Cerebellar nuclear complex (tissue), 1 donor: ENCODE results near the gene SEC16A.

Source experiments
- DNase-seq, 2 experiments: peaks; one replicate each; lab custom pipeline; 2025; lab: John Stamatoyannopoulos, UW

Gene SEC16A

DNA sequence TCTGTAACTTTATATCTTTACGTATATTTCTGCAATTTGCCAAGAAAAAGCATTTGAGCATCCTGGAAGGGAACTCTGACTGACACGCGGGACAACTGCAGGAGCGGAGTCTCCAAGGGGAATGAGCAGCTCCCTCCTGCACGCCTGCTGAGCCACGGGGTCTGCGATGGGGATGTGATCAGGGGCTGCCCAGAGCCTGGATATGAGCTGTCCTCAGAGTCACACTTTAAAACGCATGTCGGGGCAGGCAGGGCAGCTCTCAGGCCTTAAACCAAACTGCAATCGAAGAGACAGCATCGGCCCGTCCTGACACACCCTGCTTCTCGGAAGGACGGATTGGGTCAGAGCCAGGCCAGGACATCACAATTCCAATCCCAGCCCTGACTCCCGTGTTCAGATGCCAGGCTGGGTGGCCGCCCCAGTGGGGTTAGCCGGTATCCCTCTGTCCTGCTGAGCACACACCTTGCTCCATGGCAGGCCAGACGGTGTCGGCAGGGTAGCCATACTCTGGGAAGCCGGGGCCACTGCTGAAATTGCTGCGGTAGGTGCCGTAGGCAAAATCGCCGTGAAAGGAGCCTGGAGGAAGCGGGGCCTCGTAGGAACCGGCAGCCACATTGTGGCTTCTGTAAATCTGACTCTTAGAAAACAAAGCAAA, 17.2 kb downstream of the SEC16A start:
- DNase-seq, result no peak

DNA sequence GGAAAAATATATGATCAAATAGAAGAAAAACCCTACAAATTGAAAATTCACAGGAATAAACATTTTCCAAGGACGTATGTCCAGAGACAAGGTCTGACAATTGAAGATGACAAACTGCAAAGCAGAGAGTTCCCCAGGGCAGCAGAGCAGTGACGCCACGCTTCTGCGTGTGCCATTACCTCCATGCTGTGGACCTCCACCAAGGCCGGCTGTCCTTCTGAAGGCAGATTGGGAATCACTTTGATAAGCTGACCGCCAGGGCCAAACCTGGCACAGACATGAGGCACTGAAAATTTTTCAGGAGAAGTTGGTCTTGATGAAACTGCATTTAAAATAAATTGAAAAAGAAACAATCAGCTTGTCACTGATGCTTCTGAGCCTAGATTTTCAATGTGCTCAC, 18.6 kb downstream of the SEC16A start:
- no peak for DNase-seq

DNA sequence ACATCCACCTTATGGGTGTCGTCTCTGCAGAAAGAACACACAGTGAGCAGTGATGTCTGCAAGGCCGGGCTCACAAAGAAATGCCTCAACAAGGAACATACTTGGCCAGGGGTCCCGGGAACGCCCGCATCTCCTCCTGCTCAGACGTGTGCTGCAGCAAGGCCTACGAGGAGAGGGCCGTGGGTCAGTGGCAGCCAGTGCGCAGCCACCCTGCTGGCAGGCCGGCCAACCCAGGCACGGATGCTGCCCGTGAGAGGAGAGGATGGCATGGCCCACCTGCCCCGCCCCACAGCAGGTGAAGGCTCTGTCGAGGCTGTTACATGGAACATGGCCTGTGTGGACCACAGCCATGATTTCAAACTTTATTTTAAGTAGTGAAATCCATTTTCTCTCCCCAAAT, 19.3 kb downstream of the SEC16A start:
- no peak for DNase-seq

DNA sequence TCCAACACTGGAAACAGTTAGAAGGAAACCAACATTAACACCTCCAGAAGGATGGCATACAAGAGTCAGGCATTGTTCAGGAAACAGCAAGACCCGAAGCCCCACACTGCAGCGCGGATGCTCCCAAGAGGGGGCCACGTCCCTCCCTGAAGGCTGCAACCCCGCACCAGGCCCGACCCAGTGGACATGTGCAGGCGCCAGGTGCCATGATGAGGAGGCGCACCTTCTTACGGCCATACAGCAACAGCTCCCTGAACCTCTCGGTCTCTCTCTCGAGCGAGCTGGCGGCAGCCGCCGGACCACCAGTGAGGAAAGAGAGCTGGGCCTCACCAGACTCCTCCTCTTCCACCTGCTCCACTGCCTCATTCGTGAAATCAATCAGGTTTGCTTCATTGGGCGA, 20.2 kb downstream of the SEC16A start:
- DNase-seq, result no peak

DNA sequence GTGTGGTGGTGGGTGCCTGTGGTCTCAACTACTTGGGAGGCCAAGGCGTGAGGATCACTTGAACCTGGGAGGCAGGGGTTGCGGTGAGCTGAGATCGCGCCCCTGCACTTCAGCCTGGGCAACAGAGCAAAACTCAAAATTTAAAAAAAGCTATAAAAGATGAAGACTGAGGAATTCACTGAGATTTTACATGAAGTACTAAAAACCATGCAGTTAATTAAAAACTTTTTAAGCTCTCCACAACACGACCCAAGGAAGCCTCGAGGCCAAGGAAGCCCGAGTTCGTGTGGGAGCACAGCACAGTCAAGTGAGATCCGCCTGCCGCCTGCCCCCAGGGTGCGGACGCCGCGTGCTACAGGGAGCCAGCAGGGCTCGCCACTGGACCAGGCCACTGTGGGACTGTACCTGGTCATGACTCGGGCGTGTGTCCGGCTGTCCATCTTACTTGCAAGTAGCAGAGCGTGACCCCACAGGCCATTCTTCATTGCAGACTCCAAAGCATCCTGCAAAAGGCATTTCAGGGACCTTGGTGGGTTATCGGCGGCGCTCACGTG, 22.0 kb downstream of the SEC16A start:
- no peak for DNase-seq

DNA sequence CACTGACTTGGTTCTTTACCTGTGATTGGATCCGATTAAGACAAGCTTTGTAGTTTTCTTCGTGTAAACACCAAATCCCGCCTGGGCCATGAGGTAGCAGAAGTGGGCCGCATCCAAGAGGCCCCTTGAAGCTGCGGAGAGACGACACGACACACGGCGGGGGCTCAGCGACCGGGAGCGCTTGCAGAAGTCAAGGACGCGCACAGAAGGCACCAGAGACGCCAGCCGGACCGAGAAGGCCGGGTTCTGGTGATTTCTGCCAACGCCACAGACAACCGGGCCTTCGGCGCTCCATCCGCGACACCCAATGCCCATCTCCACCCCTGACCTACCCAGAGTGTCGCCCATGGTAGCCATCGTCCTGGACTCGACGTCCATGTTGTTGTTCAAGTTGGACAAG, 23.4 kb downstream of the SEC16A start:
- DNase-seq, result no peak

DNA sequence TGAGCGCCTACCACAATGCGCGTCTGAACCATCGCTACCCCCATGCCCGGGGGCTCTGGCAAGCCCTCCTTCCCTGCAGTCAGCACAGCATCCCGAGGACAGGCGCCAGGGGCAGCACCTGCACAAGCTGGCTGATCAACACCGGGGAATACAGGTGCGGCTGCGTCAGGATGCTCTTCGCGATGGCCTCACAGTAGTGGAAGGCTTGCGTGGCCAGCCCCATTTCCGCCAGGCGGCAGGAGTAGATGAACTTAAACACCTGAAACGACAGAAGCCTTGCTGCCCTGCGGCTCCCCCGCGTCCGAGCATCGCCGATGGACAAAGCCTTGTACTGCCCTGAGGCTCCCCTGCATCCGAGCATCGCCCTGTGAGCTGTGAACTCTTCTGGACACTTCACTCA, 25.5 kb downstream of the SEC16A start:
- no peak for DNase-seq

DNA sequence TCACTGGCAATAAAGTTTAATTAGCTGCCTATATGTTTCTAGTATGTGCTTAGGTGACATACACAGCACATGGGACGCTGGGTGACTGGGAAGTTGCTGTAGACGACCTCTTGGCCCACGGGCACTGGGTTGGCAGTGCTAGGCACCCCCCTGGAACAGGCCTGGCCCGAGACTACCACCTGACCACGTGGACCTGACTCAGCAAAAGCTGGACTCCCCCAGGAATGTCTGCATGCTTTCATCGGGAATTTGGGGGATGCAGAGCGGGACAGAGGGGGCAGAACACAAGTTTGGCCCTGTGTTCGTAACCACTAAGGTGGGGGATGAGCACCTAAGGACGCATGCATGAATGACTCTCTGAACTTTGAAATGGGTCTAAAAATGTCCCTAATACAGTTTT, 26.6 kb downstream of the SEC16A start:
- no peak for DNase-seq

DNA sequence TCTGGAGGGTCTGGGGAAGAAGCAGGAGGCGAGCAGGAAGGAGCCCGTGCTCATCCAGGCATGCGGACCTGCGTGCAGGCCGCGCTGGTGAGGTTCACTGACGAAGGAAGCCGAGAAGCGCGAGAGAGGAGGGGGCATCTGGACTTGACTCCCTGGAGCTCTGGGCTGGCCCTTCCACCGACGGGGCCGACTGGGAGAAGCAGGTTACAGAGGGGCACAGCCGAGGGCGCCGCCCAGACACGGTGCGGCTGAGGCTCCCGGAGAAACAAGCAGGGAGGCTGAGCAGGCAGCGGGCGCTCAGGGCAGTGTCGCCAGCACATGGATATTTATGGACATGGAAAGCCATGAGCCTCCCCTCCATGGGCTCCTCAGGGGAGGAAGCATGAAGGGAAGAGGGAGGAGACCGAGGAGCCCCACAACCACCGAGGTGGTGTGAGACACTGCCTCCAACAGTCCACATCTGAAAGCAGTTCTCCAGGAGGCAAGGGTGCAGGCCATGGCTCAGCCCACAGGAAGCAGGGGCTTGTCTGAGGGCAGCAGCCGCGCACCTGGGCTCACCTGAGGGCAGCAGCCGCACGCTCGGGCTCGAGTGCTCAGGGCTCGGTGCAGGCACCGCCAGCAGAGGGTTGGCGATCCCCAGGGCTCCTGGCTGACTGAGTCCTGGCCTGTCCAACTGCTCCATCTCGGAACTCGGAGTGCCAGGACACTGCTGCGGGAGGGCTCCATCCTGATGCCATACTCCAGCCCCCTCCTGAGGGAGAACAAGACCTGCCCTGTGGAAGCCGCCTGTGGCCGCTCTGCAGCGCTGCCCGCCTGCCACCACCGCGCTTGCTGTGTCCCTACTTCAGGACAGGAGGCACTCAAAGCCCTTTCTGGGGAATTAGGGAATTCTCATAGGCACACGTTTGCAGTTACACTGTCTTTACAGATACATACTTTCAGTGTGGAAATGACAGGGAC, 27.5 kb downstream of the SEC16A start:
- DNase-seq, result no peak

DNA sequence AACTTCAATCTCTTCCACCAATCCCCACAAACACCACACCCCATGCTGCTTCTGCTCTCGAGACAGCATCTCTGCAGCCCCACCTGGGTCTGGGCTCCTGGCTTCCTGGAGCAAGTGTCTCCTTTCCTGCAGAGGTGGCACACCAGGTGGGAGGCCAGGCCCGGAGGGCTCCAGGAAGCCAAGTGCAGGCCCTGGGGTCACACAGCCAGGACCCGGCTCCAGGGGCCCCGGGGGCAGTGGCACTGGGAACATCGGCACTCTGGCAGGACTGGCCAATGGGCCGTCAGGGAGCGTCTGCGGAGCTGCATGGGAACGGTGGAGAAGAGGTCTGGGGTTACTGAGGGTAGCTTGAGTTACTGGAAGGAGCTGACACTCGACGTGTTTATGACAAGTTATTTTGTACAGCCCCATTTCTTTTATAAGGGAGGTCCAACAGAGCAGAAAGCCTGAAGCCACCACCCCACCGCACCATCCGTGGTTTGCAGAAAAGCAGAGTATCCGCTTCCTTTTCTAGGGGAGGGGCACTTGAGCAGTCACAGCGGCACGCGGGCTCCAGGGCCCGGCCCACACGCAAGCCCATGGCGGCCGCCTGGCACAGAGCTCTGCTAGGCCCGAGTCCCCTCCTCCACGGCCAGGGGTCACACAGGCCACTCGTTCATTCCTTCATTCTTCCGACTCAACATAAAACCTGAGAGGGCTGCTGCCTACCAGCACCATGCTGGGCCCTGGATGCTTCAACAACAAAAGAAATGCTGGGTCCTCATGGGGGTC, 28.6 kb downstream of the SEC16A start:
- no peak for DNase-seq

DNA sequence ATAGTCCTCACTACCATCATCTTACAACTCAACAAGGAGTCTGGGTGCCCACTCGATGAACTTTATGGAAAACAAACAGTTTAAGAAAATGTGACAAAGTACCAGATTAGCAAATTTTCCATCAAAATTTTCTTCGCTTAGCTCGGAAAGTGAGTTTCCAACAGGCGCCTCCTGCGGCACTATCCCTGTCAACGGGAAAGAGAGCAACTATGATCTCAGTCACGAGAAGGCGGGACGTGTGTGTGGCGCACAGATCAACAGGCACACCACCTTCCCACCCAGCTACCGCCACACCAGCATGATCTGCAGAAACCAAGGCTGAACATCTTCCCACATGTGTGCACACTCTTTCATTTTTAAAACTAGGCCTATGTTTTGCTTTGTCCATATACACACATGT, 29.5 kb downstream of the SEC16A start:
- no peak for DNase-seq

DNA sequence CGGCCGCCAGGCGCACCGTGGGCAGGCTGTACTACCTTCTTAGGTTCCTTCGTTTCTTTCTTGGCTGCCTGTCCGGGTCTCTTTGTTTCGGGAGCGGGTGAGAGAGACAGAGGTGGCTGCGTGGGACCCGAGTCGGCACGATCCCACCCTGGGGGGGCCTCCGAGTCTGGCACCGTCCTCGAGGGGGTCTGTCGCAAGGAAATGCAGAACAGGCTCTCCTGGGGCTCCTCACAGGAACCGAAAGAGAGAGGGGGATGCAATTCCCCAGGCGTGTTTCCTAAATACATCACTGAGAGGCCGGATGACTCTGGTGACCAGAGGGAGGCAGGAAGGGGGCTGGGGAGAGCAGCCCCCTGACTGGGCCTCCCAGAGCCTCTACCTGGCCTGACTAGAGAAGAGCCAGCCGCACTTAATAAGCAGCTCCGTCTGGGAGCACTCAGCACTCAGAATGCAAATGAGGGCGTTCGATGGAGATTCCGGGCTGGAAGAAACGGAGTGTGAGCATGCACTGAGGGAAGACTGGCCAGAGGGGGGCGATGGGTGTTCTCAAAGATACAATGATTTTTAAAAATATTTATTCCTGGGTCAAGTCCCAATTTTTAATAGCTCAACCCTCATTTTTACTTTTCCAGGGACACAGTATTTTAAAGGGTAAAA, 31.5 kb downstream of the SEC16A start:
- DNase-seq, result no peak

DNA sequence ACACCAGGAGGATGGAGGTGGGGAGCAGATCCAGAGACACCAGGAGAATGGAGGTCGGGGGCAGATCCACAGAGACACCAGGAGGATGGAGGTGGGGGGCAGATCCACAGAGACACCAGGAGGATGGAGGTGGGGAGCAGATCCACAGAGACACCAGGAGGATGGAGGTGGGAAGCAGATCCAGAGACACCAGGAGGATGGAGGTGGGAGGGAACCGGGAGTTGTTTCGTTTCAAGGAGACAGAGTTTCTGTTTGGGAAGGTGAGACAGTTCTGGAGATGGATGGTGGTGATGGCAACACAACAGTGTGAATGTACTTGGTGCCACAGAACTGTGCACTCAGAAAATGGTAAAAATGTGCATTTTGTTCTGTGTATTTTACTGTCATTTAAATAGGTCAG, 34.2 kb downstream of the SEC16A start:
- DNase-seq, result no peak

DNA sequence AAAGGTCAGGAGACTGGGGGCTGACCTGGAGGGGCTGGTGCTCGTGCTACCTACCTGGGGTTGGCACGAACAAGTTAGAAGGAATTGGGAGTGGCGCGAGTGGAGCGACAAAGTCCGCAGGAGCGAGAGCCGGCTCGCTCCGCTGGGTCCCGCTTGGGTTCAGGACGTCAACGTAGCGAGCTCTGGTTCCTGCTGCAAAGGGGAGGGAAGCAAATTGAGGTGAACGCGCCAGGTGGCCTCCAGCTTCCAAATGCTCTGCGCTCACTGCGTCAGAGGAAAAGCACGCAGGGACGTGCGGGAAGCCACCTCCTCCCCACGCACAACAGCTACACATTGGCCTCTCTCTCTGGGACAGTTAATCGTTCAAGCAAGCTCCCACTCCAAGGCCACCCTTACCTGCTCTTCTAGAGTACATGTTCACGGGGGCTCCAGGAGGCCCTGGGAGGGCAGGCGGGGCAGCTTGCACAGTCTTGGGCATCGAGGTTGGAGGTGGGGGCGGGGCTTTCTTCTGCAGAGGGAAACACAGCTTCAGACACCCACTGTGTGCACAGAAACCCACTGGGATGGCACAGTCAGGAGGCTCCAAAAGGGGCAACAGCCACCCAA, 35.6 kb downstream of the SEC16A start:
- no peak for DNase-seq

DNA sequence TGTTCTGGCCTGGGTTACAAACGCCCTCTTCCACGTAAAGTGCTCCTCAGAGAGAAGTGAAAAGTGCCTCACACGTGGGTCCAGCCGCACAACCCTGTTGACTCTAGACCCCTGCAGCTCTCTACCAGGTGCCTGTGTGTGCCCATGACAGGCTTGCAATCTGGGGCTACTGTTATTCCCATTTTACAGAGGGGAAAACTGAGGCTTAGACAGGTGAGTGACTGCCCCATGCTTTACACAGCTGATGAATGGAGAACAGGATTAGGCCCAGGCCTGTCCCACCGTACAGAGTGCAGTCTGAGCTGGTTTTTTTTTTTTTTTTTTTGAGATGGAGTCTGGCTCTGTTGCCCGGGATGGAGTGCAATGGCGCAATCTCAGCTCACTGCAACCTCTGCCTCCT, 37.0 kb downstream of the SEC16A start:
- DNase-seq, result no peak

DNA sequence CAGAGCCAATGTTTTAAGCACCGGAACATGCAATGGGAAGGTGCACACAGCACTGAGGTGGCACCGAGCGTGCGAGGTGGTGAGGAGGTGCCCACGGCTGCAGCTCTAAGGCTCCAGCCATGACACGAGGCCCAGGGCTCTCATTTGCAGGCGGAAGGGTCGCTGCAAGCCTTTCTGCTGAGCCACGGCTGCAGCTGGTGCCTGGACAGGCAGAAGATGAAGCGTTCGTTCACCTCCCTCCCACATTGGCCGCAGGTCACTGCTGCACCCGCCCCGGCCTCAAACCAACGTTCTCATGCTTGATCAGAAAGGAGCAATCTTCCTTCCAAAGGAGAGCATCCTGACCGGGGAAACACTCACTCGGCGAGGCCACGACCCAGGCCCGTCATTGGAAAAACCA, 38.7 kb downstream of the SEC16A start:
- no peak for DNase-seq

DNA sequence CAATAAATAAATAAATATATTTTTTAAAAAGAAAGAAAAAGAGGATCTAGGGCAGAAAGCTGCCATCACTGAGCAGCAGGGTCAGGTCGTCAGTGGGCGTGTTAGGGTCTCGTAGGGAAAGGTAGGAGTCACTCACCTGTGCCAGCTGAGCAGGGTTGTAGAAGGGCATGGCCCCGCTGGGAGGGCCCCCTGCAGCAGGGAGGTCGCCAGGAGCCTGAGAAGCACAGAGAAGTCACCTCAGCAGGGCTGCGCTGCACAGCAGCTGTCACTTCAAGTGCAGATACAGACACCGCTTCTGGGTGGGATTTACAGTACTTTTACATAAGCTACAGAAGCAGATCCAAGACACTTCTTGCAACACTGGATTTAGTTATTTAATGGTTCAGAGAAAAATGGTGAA, 39.2 kb downstream of the SEC16A start:
- DNase-seq, result no peak

DNA sequence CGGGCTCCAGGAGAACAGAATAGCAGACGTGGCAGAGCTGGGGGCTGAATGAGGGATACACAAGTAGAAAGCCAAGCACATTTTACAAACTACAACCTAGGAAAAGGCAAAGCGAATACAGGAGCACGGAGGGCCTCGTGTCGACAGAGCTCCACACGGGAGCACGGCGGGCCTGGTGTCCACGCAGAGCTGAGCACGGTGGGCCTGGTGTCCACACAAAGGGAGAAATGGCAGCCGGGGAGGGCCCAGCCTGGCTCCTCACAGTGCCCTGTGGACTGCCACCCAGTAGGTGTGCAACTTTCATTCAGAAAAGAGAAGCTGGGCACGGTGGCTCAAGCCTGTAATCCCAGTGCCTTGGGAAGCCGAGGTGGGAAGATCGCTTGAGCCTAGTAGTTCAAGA, 39.8 kb downstream of the SEC16A start:
- DNase-seq, result no peak

DNA sequence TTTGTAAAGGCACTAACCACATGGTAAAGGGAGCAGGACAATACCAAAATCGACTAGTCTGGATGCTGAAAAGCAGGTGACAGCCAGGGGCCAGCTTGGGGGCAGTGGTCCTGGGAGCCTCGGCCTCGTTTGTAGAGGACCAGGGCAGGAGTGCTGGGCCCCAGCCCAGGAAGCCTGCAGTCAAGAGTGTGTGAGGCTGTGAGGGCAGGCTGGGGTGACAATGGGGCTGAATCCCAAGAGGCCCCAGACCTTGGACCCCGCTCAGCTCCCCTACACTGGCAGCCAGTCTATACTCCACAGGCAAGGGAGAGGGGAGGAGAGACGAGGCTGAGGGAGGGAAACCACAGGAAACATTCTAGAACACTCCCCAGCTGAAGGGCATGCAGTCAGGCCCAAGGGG, 40.6 kb downstream of the SEC16A start:
- no peak for DNase-seq

DNA sequence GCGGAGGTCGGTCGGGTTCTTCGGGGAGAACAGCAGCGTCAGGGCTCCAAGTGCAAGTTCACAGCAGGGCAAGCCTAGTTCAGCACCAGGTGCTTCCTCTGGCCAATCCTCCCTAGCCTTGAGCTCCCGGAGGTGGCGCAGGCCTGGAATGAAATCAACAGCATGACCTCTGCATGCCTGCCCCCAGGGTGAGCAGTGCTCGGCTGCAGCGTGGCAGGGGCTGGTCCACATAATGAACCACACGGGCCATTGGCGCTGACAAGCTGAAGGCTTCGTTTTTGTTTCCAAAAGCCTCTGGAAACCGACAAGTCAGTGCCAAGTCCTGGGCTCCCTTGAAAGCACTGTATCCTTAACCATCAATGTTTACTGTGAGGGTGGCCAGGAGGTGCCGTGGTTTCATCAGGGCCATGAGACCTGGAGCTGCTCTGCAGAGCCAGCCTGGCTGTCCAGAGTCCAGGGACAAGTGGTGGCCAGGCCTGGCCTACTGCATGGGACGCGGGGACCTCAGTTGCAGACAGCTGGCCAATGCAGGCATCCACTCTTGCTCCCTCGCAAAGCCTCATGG, 41.1 kb downstream of the SEC16A start:
- no peak for DNase-seq

DNA sequence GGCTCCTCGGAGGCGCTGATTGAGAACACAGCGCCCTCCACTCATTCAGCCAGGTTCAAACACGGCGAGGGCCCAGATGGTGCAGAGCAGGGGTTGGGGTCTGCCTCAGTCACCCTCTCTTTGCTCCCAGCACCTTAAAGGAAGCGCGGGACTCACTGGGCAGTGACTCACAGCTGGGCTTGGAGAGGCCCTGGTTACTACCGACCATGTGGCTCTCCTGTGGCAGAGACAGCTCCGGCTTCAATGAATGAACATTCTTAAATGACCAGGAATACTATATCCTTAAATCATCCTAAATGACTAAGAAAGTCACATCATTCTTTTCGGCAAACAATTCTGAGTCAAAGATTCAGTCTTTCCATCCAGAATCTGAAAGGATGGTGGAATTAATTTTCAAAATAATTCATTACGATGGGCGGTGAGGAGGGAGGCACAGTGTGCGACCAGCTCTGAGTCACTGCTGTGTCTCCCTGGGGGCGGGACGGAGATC, 41.6 kb downstream of the SEC16A start:
- no peak for DNase-seq
